ENCODE data around the gene PRDM12.

DNA sequence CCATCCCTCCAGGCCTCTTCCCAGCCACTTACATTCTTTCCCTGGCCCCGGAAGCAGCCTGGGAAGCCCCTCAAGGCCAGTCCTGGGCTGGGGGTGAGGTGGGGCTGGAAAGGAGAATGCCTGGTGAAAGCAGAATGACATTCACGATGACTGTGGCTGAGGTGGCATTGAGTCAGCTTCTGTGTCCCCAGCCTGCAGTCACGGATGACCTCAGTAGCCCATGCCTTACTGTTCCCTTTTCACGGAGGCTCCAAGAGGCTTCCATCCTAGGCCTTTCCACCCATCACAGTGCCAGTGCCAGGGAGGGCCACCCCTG, 2.7 kb downstream of the PRDM12 start:
- TF ChIP-seq, protein P1, sequence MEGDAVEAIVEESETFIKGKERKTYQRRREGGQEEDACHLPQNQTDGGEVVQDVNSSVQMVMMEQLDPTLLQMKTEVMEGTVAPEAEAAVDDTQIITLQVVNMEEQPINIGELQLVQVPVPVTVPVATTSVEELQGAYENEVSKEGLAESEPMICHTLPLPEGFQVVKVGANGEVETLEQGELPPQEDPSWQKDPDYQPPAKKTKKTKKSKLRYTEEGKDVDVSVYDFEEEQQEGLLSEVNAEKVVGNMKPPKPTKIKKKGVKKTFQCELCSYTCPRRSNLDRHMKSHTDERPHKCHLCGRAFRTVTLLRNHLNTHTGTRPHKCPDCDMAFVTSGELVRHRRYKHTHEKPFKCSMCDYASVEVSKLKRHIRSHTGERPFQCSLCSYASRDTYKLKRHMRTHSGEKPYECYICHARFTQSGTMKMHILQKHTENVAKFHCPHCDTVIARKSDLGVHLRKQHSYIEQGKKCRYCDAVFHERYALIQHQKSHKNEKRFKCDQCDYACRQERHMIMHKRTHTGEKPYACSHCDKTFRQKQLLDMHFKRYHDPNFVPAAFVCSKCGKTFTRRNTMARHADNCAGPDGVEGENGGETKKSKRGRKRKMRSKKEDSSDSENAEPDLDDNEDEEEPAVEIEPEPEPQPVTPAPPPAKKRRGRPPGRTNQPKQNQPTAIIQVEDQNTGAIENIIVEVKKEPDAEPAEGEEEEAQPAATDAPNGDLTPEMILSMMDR (IDR thresholded peaks at IDR 0.05; ENCODE audit: low read length), result no peak
- no peak for TF ChIP-seq EZH2 (IDR thresholded peaks at IDR 0.05; ENCODE audit: borderline replicate concordance, low read length)

Measured in OCI-LY1 (cell line).